AG04450 (cell line): ENCODE results near the gene ANKRD34B. TPM values are rescaled to one million over a fixed set of nuclear protein-coding genes. Genes with fewer than 3 reads are reported as not detected.

ENCODE experiments used
- CTCF ChIA-PET: fragments of 300-600, 350-600 bp; formaldehyde crosslinking; extraction: SDS; loops from one replicate; lab custom pipeline; 2022; ENCODE audit warnings: antibody characterized with exemption, inconsistent platforms; lab: Charles Lee
- POLR2A ChIA-PET: fragments of 350-600 bp; formaldehyde crosslinking; extraction: SDS; loops from one replicate; lab custom pipeline; 2021; ENCODE audit warnings: antibody characterized with exemption, inconsistent platforms; lab: Yijun Ruan, JAX
- DNase-seq: peaks from one replicate; pipeline ENCODE4 v3.0.0-alpha.2; 2011; ENCODE audit warnings: low read depth, low spot score
- H3K27ac ChIP-seq: one replicate; pipeline ENCODE4 v1.5.1; 2012; ENCODE audit warnings: low read depth, low read length, control low read depth
- H3K27me3 ChIP-seq: one replicate; pipeline ENCODE4 v1.6.0; 2012; ENCODE audit warnings: low read length; ENCODE audit not compliant: control insufficient read depth, insufficient read depth
- H3K4me3 ChIP-seq: 2 replicates; pipeline ENCODE4 v1.5.1; 2011; ENCODE audit warnings: mild to moderate bottlenecking, low read depth, low read length, control low read depth
- H3K9me3 ChIP-seq: 2 replicates; pipeline ENCODE4 v1.5.1; 2012; ENCODE audit warnings: low read length; ENCODE audit not compliant: control insufficient read depth, insufficient read depth
- CTCF ChIP-seq: IDR thresholded peaks from 2 replicates; pipeline ENCODE4 v1.5.1; 2011; ENCODE audit warnings: low read depth, low read length, control low read depth, inconsistent platforms
- polyA minus RNA-seq: library from RNA; depleted of rRNA, polyadenylated mRNA; stranded (reverse); fragments of >200 nt; gene quantifications from 2 replicates; pipeline ENCODE4 v1.2.3, GENCODE V29; 2011; rRNA and poly(A)+ RNA removed
- polyA plus RNA-seq: library from polyadenylated mRNA; depleted of rRNA; stranded (reverse); fragments of >200 nt; gene quantifications from 2 replicates; pipeline ENCODE4 v1.2.3, GENCODE V29; 2011; rRNA removed

Gene ANKRD34B
- polyA plus RNA-seq (not detected in 2 replicates), polyA minus RNA-seq (not detected in 2 replicates)

DNA sequence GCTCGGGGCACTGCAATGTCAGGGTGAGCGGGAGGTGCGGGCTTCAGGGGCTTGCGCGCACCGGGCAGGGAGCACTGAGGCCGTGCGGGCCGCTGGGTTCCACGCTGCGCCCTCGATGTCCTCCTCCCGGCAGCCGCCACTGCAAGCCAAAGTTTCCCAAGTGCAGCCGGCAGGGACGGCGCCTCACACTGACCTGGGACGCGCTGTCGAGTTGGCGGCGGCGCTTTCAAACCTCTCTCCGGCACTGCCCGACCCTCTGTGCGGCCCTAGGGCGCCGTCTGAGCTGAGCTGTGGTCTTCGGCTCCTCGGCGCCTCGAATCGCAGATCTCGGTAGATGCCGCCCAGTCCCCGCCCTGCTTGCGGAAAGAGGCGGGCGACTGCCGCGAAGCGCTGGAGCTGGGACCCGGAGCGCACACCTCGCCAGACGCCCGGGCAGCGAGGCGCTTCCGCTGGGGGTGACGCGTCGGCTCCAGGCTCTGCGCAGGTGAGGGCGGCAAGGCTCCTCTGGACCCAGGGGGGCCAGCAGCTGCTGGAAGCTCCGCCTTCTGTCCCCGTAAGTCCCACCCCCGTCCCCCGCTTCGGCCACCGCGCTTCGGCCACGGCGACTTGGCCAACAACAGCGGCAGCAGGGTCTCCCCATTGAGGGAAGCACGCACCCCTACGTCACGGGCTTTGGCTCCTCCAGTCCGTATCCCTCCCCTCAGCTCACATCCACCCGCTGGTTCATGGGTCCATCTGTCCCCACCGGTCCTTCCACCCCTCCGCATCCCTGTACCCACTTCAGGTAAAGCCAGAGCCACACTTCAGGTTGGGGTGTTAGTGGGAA, at the start of gene ANKRD34B:
ANKRD34B (minus strand) TSS at position 320 of the 826 bp plus-strand sequence. CDS start 10,261 bp downstream, outside the sequence.
- ChIA-PET CTCF (no interaction called here), POLR2A (no interaction called here)
- Histone ChIP-seq H3K4me3 (peak within 1 kb of the TSS; percentile 36), H3K9me3 (no peaks in the 10 kb centered on the region; the same call in 1 of the 2 replicates), H3K27me3 (peaks cover 60% of the 10 kb centered on the region), H3K27ac (no peak within 1 kb of the TSS)
- TF ChIP-seq CTCF, result no peak
- no peak for DNase-seq

GRCh38 chr5:80619086-80619485, 49.0 kb upstream of the ANKRD34B start:
- Histone ChIP-seq H3K27ac (no peak overlapping the region), H3K27me3 (no peaks in the 10 kb centered on the region), H3K9me3 (no peaks in the 10 kb centered on the region), H3K4me3 (no peak overlapping the region)
- no peak for TF ChIP-seq CTCF
- POLR2A ChIA-PET, result no interaction called here
- CTCF ChIA-PET, result no interaction called here
- no peak for DNase-seq

- Histone ChIP-seq H3K4me3 (no peak overlapping the region), H3K27me3 (no peaks in the 10 kb centered on the region), H3K27ac (no peak overlapping the region), H3K9me3 (no peaks in the 10 kb centered on the region)
- POLR2A ChIA-PET, result no interaction called here
- DNase-seq, result no peak
- CTCF ChIA-PET, result no interaction called here
- TF ChIP-seq CTCF, result no peak
Observed at GRCh38 chr5:80618438-80618837, 48.4 kb upstream of the ANKRD34B start.

GRCh38 chr5:80615266-80615914, 45.3 kb upstream of the ANKRD34B start:
- CTCF ChIA-PET, result interaction anchor here (0.6 kb wide), 1 partner anchor 1594 kb away, joined by 4 read pairs; no protein-coding TSS in a partner anchor
- no peak for DNase-seq
- Histone ChIP-seq H3K27me3 (no peaks in the 10 kb centered on the region), H3K4me3 (no peak overlapping the region), H3K9me3 (no peaks in the 10 kb centered on the region), H3K27ac (no peak overlapping the region)
- POLR2A ChIA-PET, result no interaction called here
- no peak for TF ChIP-seq CTCF

- Histone ChIP-seq H3K9me3 (no peaks in the 10 kb centered on the region), H3K27me3 (no peaks in the 10 kb centered on the region), H3K4me3 (no peak overlapping the region), H3K27ac (no peak overlapping the region)
- no peak for DNase-seq
- CTCF ChIA-PET, result no interaction called here
- POLR2A ChIA-PET, result no interaction called here
- no peak for TF ChIP-seq CTCF
Observed at GRCh38 chr5:80609692-80610091, 39.6 kb upstream of the ANKRD34B start.
